ENCODE results near the gene NTRK2. TPM values are rescaled to one million over a fixed set of nuclear protein-coding genes. Genes with fewer than 3 reads are reported as not detected.

The NTRK2 gene
- total and polyA plus RNA-seq, 10 of the 15 experiments (the other 5 are each of a cell fraction or from before 2014, with no cell fraction given): 0.42 to 4.6 (median 0.65) TPM

DNA sequence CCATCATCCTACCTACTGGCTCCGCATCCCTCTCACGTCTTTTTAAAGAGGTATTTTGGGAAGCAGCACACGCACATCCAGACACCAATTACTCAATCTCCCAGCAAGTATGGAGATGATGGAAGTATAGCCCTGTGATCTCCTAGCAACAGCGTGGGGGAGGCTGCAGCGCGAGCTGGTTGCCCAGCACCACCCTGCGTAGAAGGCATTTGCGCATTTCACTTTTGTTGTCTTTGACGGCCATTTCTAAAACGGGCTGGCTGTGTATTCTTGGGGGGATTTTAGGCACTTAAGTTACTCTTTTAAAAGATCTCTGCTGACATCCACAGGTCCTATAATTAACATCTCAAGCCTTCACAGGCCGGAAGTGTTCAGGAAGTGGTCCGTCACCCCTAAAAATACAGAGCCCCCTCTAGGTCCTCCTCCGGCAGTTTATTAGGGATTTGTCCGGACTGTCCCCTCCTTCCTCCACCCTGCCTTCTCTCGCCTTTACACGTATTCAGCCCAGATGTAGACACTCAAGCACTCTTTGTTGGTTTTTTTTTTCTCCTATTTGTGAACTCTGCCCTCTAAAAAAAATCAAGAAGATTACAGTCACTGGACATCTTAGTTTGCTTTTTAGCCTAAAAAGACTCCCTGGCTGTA, 371.4 kb downstream of the NTRK2 start:
- ChIA-PET RAD21 (ENCODE audit: unreplicated experiment) (no interaction called here), CTCF (interaction anchor here (1.4 kb wide), 1 partner anchor 260 kb away, joined by 3 read pairs; no protein-coding TSS in a partner anchor), SMC1A (ENCODE audit: uncharacterized antibody, unreplicated experiment) (no interaction called here), POLR2A (no interaction called here)
- TF ChIP-seq YY1 (IDR thresholded peaks at IDR 0.05; ENCODE audit: low read depth, low read length): peak; percentile 63; the same call in 1 of the 2 replicates
- TF ChIP-seq RAD21 (IDR thresholded peaks at IDR 0.05; ENCODE audit: insufficient read depth, low read depth, low read length): 0 out of 2 replicates have a peak, but pooled peaks have one; percentile 6
- no peak for TF ChIP-seq EZH2 (IDR thresholded peaks at IDR 0.05; ENCODE audit: borderline replicate concordance, control insufficient read depth, low read depth, low read length)
- Histone ChIP-seq H3K79me2 (ENCODE audit: control insufficient read depth, insufficient read depth, low read length) (no peaks in the 10 kb centered on the region), H4K20me1 (ENCODE audit: control insufficient read depth, insufficient read depth) (no peaks in the 10 kb centered on the region), H3K4me2 (ENCODE audit: control insufficient read depth, insufficient read depth) (no peak overlapping the region), H3K36me3 (ENCODE audit: control insufficient read depth in 2 of 2, insufficient read depth in 2 of 2, low read length in 1 of 2) (no peaks in the 10 kb centered on the region), H3K4me3 (no peak overlapping the region), H2AFZ (ENCODE audit: control insufficient read depth, low read depth, low read length) (no peak overlapping the region), H3K9me3 (replicated peaks; ENCODE audit: control insufficient read depth, insufficient read depth, low read length) (no peaks in the 10 kb centered on the region), H3K9ac (ENCODE audit: control insufficient read depth, insufficient read depth, low read length) (no peak overlapping the region), H3K27me3 (replicated peaks in 1 of 2; ENCODE audit: control insufficient read depth in 2 of 2, insufficient read depth in 2 of 2, low read length in 1 of 2) (peaks cover 0 to 11% of the 10 kb centered on the region in 2 experiments; a peak in 2 of 4 replicates), H3K27ac (ENCODE audit: control insufficient read depth, insufficient read depth) (no peak overlapping the region), H3K4me1 (ENCODE audit: control insufficient read depth, insufficient read depth, low read length) (no peaks in the 10 kb centered on the region)
- DNase-seq (ENCODE audit: low read depth, low spot score) (no peak), FAIRE-seq (no peak), ATAC-seq (no peak)
- BruUV-seq (replicated peaks): no TSS peak
- 36% methylated on average over 16 of the region's 16 CpGs for WGBS (ENCODE audit: insufficient coverage, insufficient replicate concordance, low lambda C conversion rate, missing lambda C conversion rate)
- intact Hi-C loops (cut with micrococcal nuclease; ENCODE audit: unreplicated experiment) (no loop called here), in situ Hi-C loops (cut with MboI) (no loop called here)

DNA sequence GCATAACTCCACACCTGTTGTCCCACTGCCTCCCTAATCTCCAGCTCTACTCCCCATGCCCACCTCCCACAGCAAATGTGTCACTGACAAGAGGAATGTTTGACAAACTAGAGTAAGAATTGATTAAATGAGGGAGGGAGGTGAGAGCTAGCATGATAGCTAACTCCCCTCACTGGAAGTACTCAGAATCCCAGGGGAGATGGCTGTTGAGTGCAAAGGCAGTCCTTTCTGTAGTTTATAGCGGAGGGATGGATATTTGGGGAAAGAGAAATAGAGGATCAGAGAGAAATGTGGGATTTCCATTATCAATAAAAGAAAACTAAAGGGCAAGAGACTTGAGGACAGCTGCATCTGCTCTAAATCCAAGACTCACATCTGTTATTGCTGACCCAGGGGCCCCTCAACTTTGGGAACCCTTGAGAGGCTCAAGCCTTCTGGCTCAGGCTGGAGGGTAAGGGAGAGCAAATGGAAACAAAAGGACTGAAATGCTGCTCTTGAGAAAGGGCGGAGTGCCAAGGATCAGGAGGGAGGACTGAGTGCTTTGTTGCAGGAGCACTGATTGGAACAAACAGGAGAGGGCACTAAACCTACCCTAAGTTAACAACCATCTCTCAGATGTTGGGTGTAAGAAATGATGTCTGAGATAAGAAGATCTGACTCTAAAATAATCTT, 372.1 kb downstream of the NTRK2 start:
- H2AFZ ChIP-seq (ENCODE audit: control insufficient read depth, low read depth, low read length): no peak overlapping the region
- FAIRE-seq: no peak
- no peak overlapping the region for H3K4me3 ChIP-seq
- H3K27me3 ChIP-seq (replicated peaks in 1 of 2; ENCODE audit: control insufficient read depth in 2 of 2, insufficient read depth in 2 of 2, low read length in 1 of 2): peaks cover 0 to 11% of the 10 kb centered on the region in 2 experiments; a peak in 2 of 4 replicates
- ChIA-PET CTCF (interaction anchor here (1.4 kb wide), 1 partner anchor 261 kb away, joined by 3 read pairs; no protein-coding TSS in a partner anchor), RAD21 (ENCODE audit: unreplicated experiment) (no interaction called here), SMC1A (ENCODE audit: uncharacterized antibody, unreplicated experiment) (interaction anchor here (2.0 kb wide), 1 partner anchor 10 kb away, joined by 6 read pairs; no protein-coding TSS in a partner anchor), POLR2A (interaction anchor here (0.7 kb wide), 1 partner anchor 10 kb away, joined by 4 read pairs; no protein-coding TSS in a partner anchor)
- intact Hi-C loops (cut with micrococcal nuclease; ENCODE audit: unreplicated experiment): no loop called here
- WGBS (ENCODE audit: insufficient coverage, insufficient replicate concordance, low lambda C conversion rate, missing lambda C conversion rate): 52% methylated on average over 2 of the region's 2 CpGs
- no peaks in the 10 kb centered on the region for H3K9me3 ChIP-seq (replicated peaks; ENCODE audit: control insufficient read depth, insufficient read depth, low read length)
- in situ Hi-C loops (cut with MboI): no loop called here
- H3K36me3 ChIP-seq (ENCODE audit: control insufficient read depth in 2 of 2, insufficient read depth in 2 of 2, low read length in 1 of 2): no peaks in the 10 kb centered on the region
- H3K4me1 ChIP-seq (ENCODE audit: control insufficient read depth, insufficient read depth, low read length): no peaks in the 10 kb centered on the region
- DNase-seq (ENCODE audit: low read depth, low spot score): no peak
- H3K27ac ChIP-seq (ENCODE audit: control insufficient read depth, insufficient read depth): no peak overlapping the region
- no peaks in the 10 kb centered on the region for H4K20me1 ChIP-seq (ENCODE audit: control insufficient read depth, insufficient read depth)
- H3K9ac ChIP-seq (ENCODE audit: control insufficient read depth, insufficient read depth, low read length): no peak overlapping the region
- no peak for ATAC-seq
- H3K4me2 ChIP-seq (ENCODE audit: control insufficient read depth, insufficient read depth): no peak overlapping the region
- no peaks in the 10 kb centered on the region for H3K79me2 ChIP-seq (ENCODE audit: control insufficient read depth, insufficient read depth, low read length)
- BruUV-seq (replicated peaks): no TSS peak
- TF ChIP-seq ASH2L (IDR thresholded peaks at IDR 0.05; ENCODE audit: borderline replicate concordance, low read depth) (no peak), SP1 (IDR thresholded peaks at IDR 0.05; ENCODE audit: low read depth, low read length) (no peak), POU2F2 (IDR thresholded peaks at IDR 0.05; ENCODE audit: borderline replicate concordance, low read depth, low read length) (no peak), ZNF274 (IDR thresholded peaks at IDR 0.05; ENCODE audit: insufficient read depth, insufficient read length) (no peak), BCL11A (IDR thresholded peaks at IDR 0.05; ENCODE audit: low read depth, low read length) (no peak), NFIC (IDR thresholded peaks at IDR 0.05; ENCODE audit: low read depth, low read length) (no peak), TBL1XR1 (IDR thresholded peaks at IDR 0.05; ENCODE audit: low read depth, low read length) (no peak), PML (IDR thresholded peaks at IDR 0.05; ENCODE audit: low read length) (no peak), BRCA1 (IDR thresholded peaks at IDR 0.05; ENCODE audit: low read depth, low read length) (no peak)
- TF ChIP-seq, protein P1, sequence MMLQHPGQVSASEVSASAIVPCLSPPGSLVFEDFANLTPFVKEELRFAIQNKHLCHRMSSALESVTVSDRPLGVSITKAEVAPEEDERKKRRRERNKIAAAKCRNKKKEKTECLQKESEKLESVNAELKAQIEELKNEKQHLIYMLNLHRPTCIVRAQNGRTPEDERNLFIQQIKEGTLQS (IDR thresholded peaks at IDR 0.05; ENCODE audit: borderline replicate concordance, extremely low read depth, low read depth, low read length): no peak
- TF ChIP-seq, protein P2, sequence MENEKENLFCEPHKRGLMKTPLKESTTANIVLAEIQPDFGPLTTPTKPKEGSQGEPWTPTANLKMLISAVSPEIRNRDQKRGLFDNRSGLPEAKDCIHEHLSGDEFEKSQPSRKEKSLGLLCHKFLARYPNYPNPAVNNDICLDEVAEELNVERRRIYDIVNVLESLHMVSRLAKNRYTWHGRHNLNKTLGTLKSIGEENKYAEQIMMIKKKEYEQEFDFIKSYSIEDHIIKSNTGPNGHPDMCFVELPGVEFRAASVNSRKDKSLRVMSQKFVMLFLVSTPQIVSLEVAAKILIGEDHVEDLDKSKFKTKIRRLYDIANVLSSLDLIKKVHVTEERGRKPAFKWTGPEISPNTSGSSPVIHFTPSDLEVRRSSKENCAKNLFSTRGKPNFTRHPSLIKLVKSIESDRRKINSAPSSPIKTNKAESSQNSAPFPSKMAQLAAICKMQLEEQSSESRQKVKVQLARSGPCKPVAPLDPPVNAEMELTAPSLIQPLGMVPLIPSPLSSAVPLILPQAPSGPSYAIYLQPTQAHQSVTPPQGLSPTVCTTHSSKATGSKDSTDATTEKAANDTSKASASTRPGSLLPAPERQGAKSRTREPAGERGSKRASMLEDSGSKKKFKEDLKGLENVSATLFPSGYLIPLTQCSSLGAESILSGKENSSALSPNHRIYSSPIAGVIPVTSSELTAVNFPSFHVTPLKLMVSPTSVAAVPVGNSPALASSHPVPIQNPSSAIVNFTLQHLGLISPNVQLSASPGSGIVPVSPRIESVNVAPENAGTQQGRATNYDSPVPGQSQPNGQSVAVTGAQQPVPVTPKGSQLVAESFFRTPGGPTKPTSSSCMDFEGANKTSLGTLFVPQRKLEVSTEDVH (IDR thresholded peaks at IDR 0.05; ENCODE audit: low read depth, partially characterized antibody): no peak
